D721Med (cell line): ENCODE measurements around the gene SDF4.
"Not testable (repeated sequence)": the region's sequence is repeated elsewhere in the genome, so short reads cannot be mapped to it uniquely, and the experiment has no call there.

ENCODE experiments used
- DNase-seq: peaks from one replicate; pipeline ENCODE4 v3.0.0; 2011; ENCODE audit warnings: low spot score; ENCODE audit not compliant: insufficient read length
- FAIRE-seq: peaks from 2 replicates; lab custom pipeline; 2011; peaks lifted over from hg19 to GRCh38; lab: Jason Lieb, UNC
- CTCF ChIP-seq: IDR thresholded peaks from 2 replicates; pipeline ENCODE4 v1.5.1; 2012; ENCODE audit warnings: mild to moderate bottlenecking, control low read depth; ENCODE audit not compliant: insufficient read depth; ENCODE audit errors: missing control alignments

SDF4 gene

GRCh38 chr1:1176931-1177330 is 54.9 kb downstream of the SDF4 start:
- no peak for TF ChIP-seq CTCF
- FAIRE-seq: no peak

GRCh38 chr1:1176063-1176761 is 55.6 kb downstream of the SDF4 start:
- FAIRE-seq, DNase-seq: not testable (repeated sequence)

More at GRCh38 chr1:1176931-1177330, 54.9 kb downstream of the SDF4 start:
- no peak for DNase-seq

GRCh38 chr1:1175221-1176062 is 56.4 kb downstream of the SDF4 start:
- no peak for TF ChIP-seq CTCF
- FAIRE-seq (no peak), DNase-seq (no peak)

- DNase-seq (no peak), FAIRE-seq (no peak)
- TF ChIP-seq CTCF: no peak
These were observed 57.9 kb downstream of the SDF4 start, which contains the start of gene TTLL10 for GRCh38 chr1:1173793-1174415. Gene TTLL10, plus strand, starts transcription at chr1:1173880. Its CDS starts 5,336 bp downstream, at chr1:1179216.

- TF ChIP-seq CTCF: no peak
- no peak for FAIRE-seq
- DNase-seq: no peak
These were observed 58.6 kb downstream of the SDF4 start for GRCh38 chr1:1173061-1173792.

GRCh38 chr1:1171546-1172340 is 60.1 kb downstream of the SDF4 start:
- DNase-seq: no peak
- no peak for FAIRE-seq
- no peak for TF ChIP-seq CTCF
